HEK293 (cell line): Measurements from ENCODE around the gene PLBD2.
A peak's percentile ranks its signal among the peaks of the same experiment; 100 is the strongest.

ENCODE experiments used
- CTCF ChIA-PET: fragments of 350-600 bp; formaldehyde crosslinking; extraction: SDS; loops from one replicate; lab custom pipeline; 2021; ENCODE audit warnings: antibody characterized with exemption; lab: Yijun Ruan, JAX
- POLR2A ChIA-PET: fragments of 300-600 bp; formaldehyde crosslinking; extraction: SDS; loops from one replicate; lab custom pipeline; 2020; ENCODE audit warnings: antibody characterized with exemption, inconsistent platforms; lab: Yijun Ruan, JAX
- H3K27ac ChIP-seq: fragments of 200-500 bp; sonication (Bioruptor generic); 2 replicates; pipeline ENCODE4 v1.5.1; 2014; ENCODE audit warnings: low read depth, low read length, control low read depth, inconsistent platforms; ENCODE audit errors: extremely low read depth
- H3K36me3 ChIP-seq, 2 experiments: fragments of 200-500 bp in 1 of 2; sonication (Bioruptor generic) in 1 of 2; 1 replicate in 1 of 2; 2 replicates in 1 of 2; pipeline ENCODE4 v1.5.1; 2014 to 2017; ENCODE audit warnings: inconsistent platforms in 2 of 2, low read length in 2 of 2; ENCODE audit not compliant: control insufficient read depth in 2 of 2, insufficient read depth in 1 of 2
- H3K4me1 ChIP-seq: fragments of 200-500 bp; sonication (Bioruptor generic); 2 replicates; pipeline ENCODE4 v1.5.1; 2014; ENCODE audit warnings: mild to moderate bottlenecking, low read length, inconsistent platforms; ENCODE audit not compliant: control insufficient read depth, insufficient read depth
- H3K4me3 ChIP-seq: 2 replicates; pipeline ENCODE4 v1.5.1; 2011; ENCODE audit warnings: low read depth, mild to moderate bottlenecking, control low read depth, low read length, moderate library complexity
- H3K9me3 ChIP-seq: fragments of 200-500 bp; sonication (Bioruptor generic); 2 replicates; pipeline ENCODE4 v1.5.1; 2014; ENCODE audit warnings: low read depth, low read length, inconsistent platforms; ENCODE audit not compliant: control insufficient read depth, insufficient read depth
- EGR2 ChIP-seq: fragments of 450-650 bp; formaldehyde crosslinking; IDR thresholded peaks from 2 replicates; pipeline ENCODE4 v1.5.1; 2016; ENCODE audit warnings: low read depth, missing biosample characterization, missing genetic modification characterization
- GLIS1 ChIP-seq: fragments of 450-650 bp; formaldehyde crosslinking; IDR thresholded peaks from 2 replicates; pipeline ENCODE4 v1.5.1; 2016; ENCODE audit warnings: missing biosample characterization, missing genetic modification characterization
- KLF16 ChIP-seq: fragments of 450-650 bp; formaldehyde crosslinking; IDR thresholded peaks from 2 replicates; pipeline ENCODE4 v1.5.1; 2017; ENCODE audit warnings: missing biosample characterization, missing genetic modification characterization
- KLF9 ChIP-seq: fragments of 450-650 bp; formaldehyde crosslinking; IDR thresholded peaks from 2 replicates; pipeline ENCODE4 v1.5.1; 2016; ENCODE audit warnings: missing biosample characterization, missing genetic modification characterization, low read depth
- SCRT1 ChIP-seq: fragments of 450-650 bp; formaldehyde crosslinking; IDR thresholded peaks from 2 replicates; pipeline ENCODE4 v1.5.1; 2016; ENCODE audit warnings: missing biosample characterization, missing genetic modification characterization, borderline replicate concordance
- SP2 ChIP-seq: fragments of 450-650 bp; formaldehyde crosslinking; IDR thresholded peaks from 2 replicates; pipeline ENCODE4 v1.5.1; 2016; ENCODE audit warnings: missing biosample characterization, missing genetic modification characterization
- ZBTB17 ChIP-seq: fragments of 450-650 bp; formaldehyde crosslinking; IDR thresholded peaks from 2 replicates; pipeline ENCODE4 v1.5.1; 2016; ENCODE audit warnings: missing biosample characterization, missing genetic modification characterization
- ZFHX2 ChIP-seq: fragments of 450-650 bp; formaldehyde crosslinking; conservative IDR thresholded peaks from 2 replicates; pipeline ENCODE4 v1.5.1; 2016; ENCODE audit warnings: missing biosample characterization, missing genetic modification characterization
- ZFP69B ChIP-seq: fragments of 450-650 bp; formaldehyde crosslinking; IDR thresholded peaks from 2 replicates; pipeline ENCODE4 v1.5.1; 2016; ENCODE audit warnings: missing biosample characterization, missing genetic modification characterization
- ZNF157 ChIP-seq: fragments of 450-650 bp; formaldehyde crosslinking; IDR thresholded peaks from 2 replicates; pipeline ENCODE4 v1.5.1; 2016; ENCODE audit warnings: missing biosample characterization, missing genetic modification characterization
- ZNF184 ChIP-seq: fragments of 450-650 bp; IDR thresholded peaks from 2 replicates; pipeline ENCODE4 v1.5.1; 2018; ENCODE audit warnings: missing biosample characterization, mild to moderate bottlenecking, missing genetic modification characterization
- ZNF214 ChIP-seq: fragments of 450-650 bp; formaldehyde crosslinking; IDR thresholded peaks from 2 replicates; pipeline ENCODE4 v1.5.1; 2017; ENCODE audit warnings: missing biosample characterization, mild to moderate bottlenecking, missing genetic modification characterization, borderline replicate concordance
- ZNF223 ChIP-seq: fragments of 450-650 bp; formaldehyde crosslinking; IDR thresholded peaks from 2 replicates; pipeline ENCODE4 v1.5.1; 2016; ENCODE audit warnings: missing biosample characterization, missing genetic modification characterization
- ZNF26 ChIP-seq: fragments of 450-650 bp; formaldehyde crosslinking; IDR thresholded peaks from 2 replicates; pipeline ENCODE4 v1.5.1; 2016; ENCODE audit warnings: missing biosample characterization, missing genetic modification characterization
- ZNF280D ChIP-seq: fragments of 450-650 bp; formaldehyde crosslinking; IDR thresholded peaks from 2 replicates; pipeline ENCODE4 v1.5.1; 2016; ENCODE audit warnings: missing biosample characterization, missing genetic modification characterization
- ZNF324 ChIP-seq: fragments of 450-650 bp; formaldehyde crosslinking; IDR thresholded peaks from 2 replicates; pipeline ENCODE4 v1.5.1; 2016; ENCODE audit warnings: missing biosample characterization, missing genetic modification characterization
- ZNF366 ChIP-seq: fragments of 450-650 bp; formaldehyde crosslinking; conservative IDR thresholded peaks from 2 replicates; pipeline ENCODE4 v1.5.1; 2016; ENCODE audit warnings: missing biosample characterization, missing genetic modification characterization
- ZNF404 ChIP-seq: fragments of 450-650 bp; formaldehyde crosslinking; IDR thresholded peaks from 2 replicates; pipeline ENCODE4 v1.5.1; 2017; ENCODE audit warnings: missing biosample characterization, missing genetic modification characterization
- ZNF501 ChIP-seq: fragments of 450-650 bp; formaldehyde crosslinking; IDR thresholded peaks from 2 replicates; pipeline ENCODE4 v1.5.1; 2016; ENCODE audit warnings: missing biosample characterization, missing genetic modification characterization
- ZNF510 ChIP-seq: fragments of 450-650 bp; formaldehyde crosslinking; IDR thresholded peaks from 2 replicates; pipeline ENCODE4 v1.5.1; 2018; ENCODE audit warnings: mild to moderate bottlenecking, missing genetic modification characterization, missing biosample characterization; ENCODE audit not compliant: insufficient replicate concordance
- ZNF658 ChIP-seq: fragments of 450-650 bp; formaldehyde crosslinking; IDR thresholded peaks from 2 replicates; pipeline ENCODE4; 2016; ENCODE audit warnings: missing biosample characterization, missing genetic modification characterization

PLBD2 gene

GRCh38 chr12:113387631-113388030 is 29.2 kb downstream of the PLBD2 start:
- CTCF ChIA-PET: no interaction called here
- Histone ChIP-seq H3K9me3 (no peaks in the 10 kb centered on the region), H3K27ac (no peak overlapping the region), H3K36me3 (peaks cover 7 to 55% of the 10 kb centered on the region in 2 experiments; a peak in 2 of 3 replicates), H3K4me1 (no peaks in the 10 kb centered on the region), H3K4me3 (no peak overlapping the region)
- TF ChIP-seq GLIS1 (tag by site-specific recombination): no peak
- no peak for TF ChIP-seq ZNF501 (tag by site-specific recombination)
- TF ChIP-seq ZNF26 (tag by site-specific recombination): no peak
- TF ChIP-seq ZNF510 (tag by site-specific recombination): no peak
- no peak for TF ChIP-seq ZNF157 (tag by site-specific recombination)
- TF ChIP-seq ZNF658: no peak
- TF ChIP-seq SCRT1 (tag by site-specific recombination): no peak
- POLR2A ChIA-PET: no interaction called here

- TF ChIP-seq KLF16 (no peak), ZNF280D (tag by site-specific recombination) (no peak), ZNF223 (no peak), ZNF214 (tag by site-specific recombination) (no peak), EGR2 (tag by site-specific recombination) (no peak), ZNF184 (tag by site-specific recombination) (no peak), ZNF324 (tag by site-specific recombination) (no peak)
- Histone ChIP-seq H3K36me3 (peaks cover 7 to 52% of the 10 kb centered on the region in 2 experiments; a peak in 2 of 3 replicates), H3K4me3 (no peak overlapping the region), H3K4me1 (no peaks in the 10 kb centered on the region), H3K27ac (no peak overlapping the region), H3K9me3 (no peaks in the 10 kb centered on the region)
- CTCF ChIA-PET: no interaction called here
- POLR2A ChIA-PET: no interaction called here
Measured at GRCh38 chr12:113388351-113388750, 30.0 kb downstream of the PLBD2 start.

GRCh38 chr12:113390064-113391043 is 32.0 kb downstream of the PLBD2 start:
- POLR2A ChIA-PET: no interaction called here
- peaks cover 7 to 39% of the 10 kb centered on the region in 2 experiments; a peak in 2 of 3 replicates for H3K36me3 ChIP-seq
- H3K27ac ChIP-seq: no peak overlapping the region
- H3K9me3 ChIP-seq: no peaks in the 10 kb centered on the region
- no peak for TF ChIP-seq ZFP69B (tag by site-specific recombination)
- TF ChIP-seq ZNF26 (tag by site-specific recombination): no peak
- TF ChIP-seq ZNF366 (tag by site-specific recombination): peak; percentile 80
- 0 out of 2 replicates have a peak, but pooled peaks have one; percentile 1 for TF ChIP-seq KLF9
- peak; percentile 99 for TF ChIP-seq ZFHX2 (tag by site-specific recombination)
- no peak for TF ChIP-seq ZNF404 (tag by site-specific recombination)
- TF ChIP-seq SP2 (tag by site-specific recombination): 0 out of 2 replicates have a peak, but pooled peaks have one; percentile 11
- peak; percentile 100 for TF ChIP-seq EGR2 (tag by site-specific recombination)
- TF ChIP-seq ZBTB17: peak; percentile 91
- CTCF ChIA-PET: no interaction called here
- no peaks in the 10 kb centered on the region for H3K4me1 ChIP-seq
- H3K4me3 ChIP-seq: no peak overlapping the region
